ENCODE measurements around the gene TP53AIP1.

DNA sequence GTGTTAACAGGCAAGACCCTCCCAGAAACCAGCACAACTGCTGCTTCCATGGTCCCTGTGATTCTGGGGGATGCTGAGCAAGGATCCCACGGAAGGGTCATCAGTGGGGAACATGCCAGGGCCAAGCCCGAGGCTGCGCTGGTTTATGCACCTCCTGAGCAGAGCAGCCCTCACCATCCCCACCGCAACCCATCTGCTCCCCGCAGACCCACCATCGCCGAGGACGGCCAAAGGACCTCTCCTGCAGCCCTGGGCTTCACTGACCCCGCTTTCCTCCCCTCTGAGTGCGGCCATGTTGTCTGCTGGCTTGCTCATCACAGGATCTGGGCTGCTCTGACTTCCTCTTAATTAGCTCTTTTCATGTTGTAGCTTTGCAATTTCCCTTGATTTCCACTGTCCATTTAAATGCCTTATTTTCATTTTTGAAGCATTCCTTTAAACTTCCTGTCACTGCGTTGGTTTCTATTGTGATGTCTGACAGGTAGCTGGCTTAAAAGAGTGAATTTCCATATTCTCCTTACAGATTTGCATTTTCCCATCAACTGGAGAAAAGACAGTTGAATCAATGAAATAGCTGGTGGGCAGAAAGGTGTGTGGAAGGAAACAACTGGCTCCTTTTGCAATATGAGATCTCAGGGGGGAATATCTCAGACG is 14.9 kb downstream of the TP53AIP1 start:
- TF ChIP-seq, protein P1, sequence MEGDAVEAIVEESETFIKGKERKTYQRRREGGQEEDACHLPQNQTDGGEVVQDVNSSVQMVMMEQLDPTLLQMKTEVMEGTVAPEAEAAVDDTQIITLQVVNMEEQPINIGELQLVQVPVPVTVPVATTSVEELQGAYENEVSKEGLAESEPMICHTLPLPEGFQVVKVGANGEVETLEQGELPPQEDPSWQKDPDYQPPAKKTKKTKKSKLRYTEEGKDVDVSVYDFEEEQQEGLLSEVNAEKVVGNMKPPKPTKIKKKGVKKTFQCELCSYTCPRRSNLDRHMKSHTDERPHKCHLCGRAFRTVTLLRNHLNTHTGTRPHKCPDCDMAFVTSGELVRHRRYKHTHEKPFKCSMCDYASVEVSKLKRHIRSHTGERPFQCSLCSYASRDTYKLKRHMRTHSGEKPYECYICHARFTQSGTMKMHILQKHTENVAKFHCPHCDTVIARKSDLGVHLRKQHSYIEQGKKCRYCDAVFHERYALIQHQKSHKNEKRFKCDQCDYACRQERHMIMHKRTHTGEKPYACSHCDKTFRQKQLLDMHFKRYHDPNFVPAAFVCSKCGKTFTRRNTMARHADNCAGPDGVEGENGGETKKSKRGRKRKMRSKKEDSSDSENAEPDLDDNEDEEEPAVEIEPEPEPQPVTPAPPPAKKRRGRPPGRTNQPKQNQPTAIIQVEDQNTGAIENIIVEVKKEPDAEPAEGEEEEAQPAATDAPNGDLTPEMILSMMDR (IDR thresholded peaks at IDR 0.05), result no peak
- TF ChIP-seq POLR2AphosphoS5 (IDR thresholded peaks at IDR 0.05), result no peak

All from prostate gland (tissue), 2 donors.